GM23338 (cell line): ENCODE data around the gene SGCD. TPM values are rescaled to one million over a fixed set of nuclear protein-coding genes. Genes with fewer than 3 reads are reported as not detected.

Experiments
- ATAC-seq: fragments of 200-7000 bp; cut with Tn5 transposase; 3 replicates; pipeline ENCODE4 v1.9.1; 2020
- DNase-seq: peaks from one replicate; pipeline ENCODE4 v3.0.0-alpha.2; 2015; ENCODE audit warnings: low spot score
- H2AFZ ChIP-seq: fragments of 200-600 bp; sonication (generic); 2 replicates; pipeline ENCODE4 v1.8.0; 2016; ENCODE audit warnings: antibody characterized with exemption, mild to moderate bottlenecking, moderate library complexity
- H3F3A ChIP-seq: fragments of 200-600 bp; sonication (generic); replicated peaks from 2 replicates; pipeline ENCODE4 v1.8.0; 2017; ENCODE audit warnings: antibody characterized with exemption, mixed run types, low read depth
- H3K27ac ChIP-seq: fragments of 200-600 bp; sonication (generic); 2 replicates; pipeline ENCODE4 v1.6.1; 2016; ENCODE audit warnings: low read depth
- H3K27me3 ChIP-seq: fragments of 200-600 bp; sonication (generic); 2 replicates; pipeline ENCODE4 v1.8.0; 2016; ENCODE audit warnings: mild to moderate bottlenecking, mixed run types, moderate library complexity; ENCODE audit not compliant: insufficient read depth
- H3K36me3 ChIP-seq: fragments of 200-600 bp; sonication (generic); 2 replicates; pipeline ENCODE4 v1.8.0; 2016; ENCODE audit warnings: mild to moderate bottlenecking; ENCODE audit not compliant: insufficient read depth
- H3K4me1 ChIP-seq: fragments of 200-600 bp; sonication (generic); 2 replicates; pipeline ENCODE4 v1.8.0; 2016; ENCODE audit warnings: mild to moderate bottlenecking, moderate library complexity; ENCODE audit not compliant: insufficient read depth
- H3K4me2 ChIP-seq: fragments of 200-600 bp; sonication (generic); 2 replicates; pipeline ENCODE4 v1.7.1; 2017; ENCODE audit warnings: mixed run types
- H3K4me3 ChIP-seq: fragments of 200-600 bp; sonication (generic); 2 replicates; pipeline ENCODE4 v1.6.1; 2016; ENCODE audit warnings: mixed run types
- H3K79me2 ChIP-seq: fragments of 200-600 bp; sonication (generic); replicated peaks from 2 replicates; pipeline ENCODE4 v1.8.0; 2017; ENCODE audit warnings: mild to moderate bottlenecking; ENCODE audit not compliant: insufficient read depth
- H3K9me2 ChIP-seq: fragments of 200-600 bp; sonication (generic); 2 replicates; pipeline ENCODE4 v1.8.0; 2017; ENCODE audit not compliant: insufficient read depth
- H4K20me1 ChIP-seq: fragments of 200-600 bp; sonication (generic); replicated peaks from 2 replicates; pipeline ENCODE4 v1.8.0; 2017; ENCODE audit warnings: mild to moderate bottlenecking; ENCODE audit not compliant: insufficient read depth
- H3K27ac Mint-ChIP-seq: 2 replicates; pipeline ENCODE4 v1.8.0; 2020; ENCODE audit warnings: inconsistent platforms, mild to moderate bottlenecking, moderate library complexity, mixed read lengths
- H3K27me3 Mint-ChIP-seq: 3 replicates; pipeline ENCODE4 v1.8.0; 2022; ENCODE audit warnings: low read depth, mild to moderate bottlenecking, moderate library complexity, mixed read lengths, inconsistent platforms; ENCODE audit not compliant: insufficient read depth, poor library complexity
- H3K36me3 Mint-ChIP-seq: 3 replicates; pipeline ENCODE4 v1.8.0; 2021; ENCODE audit warnings: low read depth, mild to moderate bottlenecking, inconsistent platforms, moderate library complexity, mixed read lengths
- H3K4me1 Mint-ChIP-seq: 3 replicates; pipeline ENCODE4 v1.8.0; 2020; ENCODE audit warnings: mild to moderate bottlenecking, inconsistent platforms, mixed read lengths
- H3K4me3 Mint-ChIP-seq: 3 replicates; pipeline ENCODE4 v1.8.0; 2021; ENCODE audit warnings: moderate library complexity, mild to moderate bottlenecking, inconsistent platforms, mixed read lengths
- H3K9me3 Mint-ChIP-seq: 3 replicates; pipeline ENCODE4 v1.8.0; 2020; ENCODE audit warnings: moderate library complexity, mild to moderate bottlenecking, inconsistent platforms, mixed read lengths
- EZH2 ChIP-seq: fragments of 200-600 bp; sonication (generic); IDR thresholded peaks from one replicate; pipeline ENCODE4 v1.8.0; 2017; ENCODE audit warnings: antibody characterized with exemption, mild to moderate bottlenecking, low read depth; ENCODE audit not compliant: unreplicated experiment
- JUNB ChIP-seq: IDR thresholded peaks from one replicate; pipeline ENCODE4 v1.6.1; 2016; ENCODE audit warnings: antibody characterized with exemption; ENCODE audit not compliant: unreplicated experiment
- polyA plus RNA-seq: library from polyadenylated mRNA; unstranded; fragments of >200 nt; fragmentation: Nextera tagmentation; extraction: Ambion mirVana; gene quantifications from 2 replicates; pipeline ENCODE4 v1.2.1, GENCODE V29; 2016
- total RNA-seq: library from RNA; depleted of rRNA; stranded (reverse); fragments of >200 nt; shearing (Covaris generic); gene quantifications from 2 replicates; pipeline ENCODE4 v1.2.3, GENCODE V29; 2014
- TF ChIP-seq, protein P1 (sequence below): fragments of 250-450 bp; sonication (Bioruptor Pico); IDR thresholded peaks from 2 replicates; pipeline ENCODE4 v1.5.0; 2020; ENCODE audit warnings: mild to moderate bottlenecking, moderate library complexity
- TF ChIP-seq, protein P2 (sequence below): IDR thresholded peaks from one replicate; pipeline ENCODE4 v1.6.1; 2018; ENCODE audit warnings: antibody characterized with exemption; ENCODE audit not compliant: unreplicated experiment
- TF ChIP-seq, protein P3 (sequence below): IDR thresholded peaks from 2 replicates; pipeline ENCODE4 v1.6.1; 2016; ENCODE audit warnings: antibody characterized with exemption

Gene SGCD
- total and polyA plus RNA-seq, 2 experiments from 2014 or later: 0.03 to 0.05 TPM

DNA sequence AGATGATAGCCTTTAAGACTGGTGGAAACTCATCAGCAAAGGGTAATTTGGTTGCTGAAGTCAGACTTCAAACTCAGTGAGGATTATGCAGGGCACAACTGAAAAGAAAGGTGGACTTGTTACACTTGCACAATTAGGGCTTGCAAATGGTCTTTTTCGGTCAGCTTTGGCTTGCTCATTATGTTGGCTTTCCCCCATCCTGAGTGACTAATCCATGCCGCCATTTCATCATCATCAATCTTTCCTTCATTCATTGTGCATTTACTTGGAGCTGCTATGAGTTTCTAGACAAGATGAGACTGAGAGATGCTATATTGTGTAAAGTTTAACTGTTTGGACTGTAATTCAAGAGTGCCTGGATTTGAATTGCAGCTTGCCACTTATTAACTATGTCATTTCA, 388.3 kb downstream of the SGCD start (continued):
- TF ChIP-seq, protein P1, sequence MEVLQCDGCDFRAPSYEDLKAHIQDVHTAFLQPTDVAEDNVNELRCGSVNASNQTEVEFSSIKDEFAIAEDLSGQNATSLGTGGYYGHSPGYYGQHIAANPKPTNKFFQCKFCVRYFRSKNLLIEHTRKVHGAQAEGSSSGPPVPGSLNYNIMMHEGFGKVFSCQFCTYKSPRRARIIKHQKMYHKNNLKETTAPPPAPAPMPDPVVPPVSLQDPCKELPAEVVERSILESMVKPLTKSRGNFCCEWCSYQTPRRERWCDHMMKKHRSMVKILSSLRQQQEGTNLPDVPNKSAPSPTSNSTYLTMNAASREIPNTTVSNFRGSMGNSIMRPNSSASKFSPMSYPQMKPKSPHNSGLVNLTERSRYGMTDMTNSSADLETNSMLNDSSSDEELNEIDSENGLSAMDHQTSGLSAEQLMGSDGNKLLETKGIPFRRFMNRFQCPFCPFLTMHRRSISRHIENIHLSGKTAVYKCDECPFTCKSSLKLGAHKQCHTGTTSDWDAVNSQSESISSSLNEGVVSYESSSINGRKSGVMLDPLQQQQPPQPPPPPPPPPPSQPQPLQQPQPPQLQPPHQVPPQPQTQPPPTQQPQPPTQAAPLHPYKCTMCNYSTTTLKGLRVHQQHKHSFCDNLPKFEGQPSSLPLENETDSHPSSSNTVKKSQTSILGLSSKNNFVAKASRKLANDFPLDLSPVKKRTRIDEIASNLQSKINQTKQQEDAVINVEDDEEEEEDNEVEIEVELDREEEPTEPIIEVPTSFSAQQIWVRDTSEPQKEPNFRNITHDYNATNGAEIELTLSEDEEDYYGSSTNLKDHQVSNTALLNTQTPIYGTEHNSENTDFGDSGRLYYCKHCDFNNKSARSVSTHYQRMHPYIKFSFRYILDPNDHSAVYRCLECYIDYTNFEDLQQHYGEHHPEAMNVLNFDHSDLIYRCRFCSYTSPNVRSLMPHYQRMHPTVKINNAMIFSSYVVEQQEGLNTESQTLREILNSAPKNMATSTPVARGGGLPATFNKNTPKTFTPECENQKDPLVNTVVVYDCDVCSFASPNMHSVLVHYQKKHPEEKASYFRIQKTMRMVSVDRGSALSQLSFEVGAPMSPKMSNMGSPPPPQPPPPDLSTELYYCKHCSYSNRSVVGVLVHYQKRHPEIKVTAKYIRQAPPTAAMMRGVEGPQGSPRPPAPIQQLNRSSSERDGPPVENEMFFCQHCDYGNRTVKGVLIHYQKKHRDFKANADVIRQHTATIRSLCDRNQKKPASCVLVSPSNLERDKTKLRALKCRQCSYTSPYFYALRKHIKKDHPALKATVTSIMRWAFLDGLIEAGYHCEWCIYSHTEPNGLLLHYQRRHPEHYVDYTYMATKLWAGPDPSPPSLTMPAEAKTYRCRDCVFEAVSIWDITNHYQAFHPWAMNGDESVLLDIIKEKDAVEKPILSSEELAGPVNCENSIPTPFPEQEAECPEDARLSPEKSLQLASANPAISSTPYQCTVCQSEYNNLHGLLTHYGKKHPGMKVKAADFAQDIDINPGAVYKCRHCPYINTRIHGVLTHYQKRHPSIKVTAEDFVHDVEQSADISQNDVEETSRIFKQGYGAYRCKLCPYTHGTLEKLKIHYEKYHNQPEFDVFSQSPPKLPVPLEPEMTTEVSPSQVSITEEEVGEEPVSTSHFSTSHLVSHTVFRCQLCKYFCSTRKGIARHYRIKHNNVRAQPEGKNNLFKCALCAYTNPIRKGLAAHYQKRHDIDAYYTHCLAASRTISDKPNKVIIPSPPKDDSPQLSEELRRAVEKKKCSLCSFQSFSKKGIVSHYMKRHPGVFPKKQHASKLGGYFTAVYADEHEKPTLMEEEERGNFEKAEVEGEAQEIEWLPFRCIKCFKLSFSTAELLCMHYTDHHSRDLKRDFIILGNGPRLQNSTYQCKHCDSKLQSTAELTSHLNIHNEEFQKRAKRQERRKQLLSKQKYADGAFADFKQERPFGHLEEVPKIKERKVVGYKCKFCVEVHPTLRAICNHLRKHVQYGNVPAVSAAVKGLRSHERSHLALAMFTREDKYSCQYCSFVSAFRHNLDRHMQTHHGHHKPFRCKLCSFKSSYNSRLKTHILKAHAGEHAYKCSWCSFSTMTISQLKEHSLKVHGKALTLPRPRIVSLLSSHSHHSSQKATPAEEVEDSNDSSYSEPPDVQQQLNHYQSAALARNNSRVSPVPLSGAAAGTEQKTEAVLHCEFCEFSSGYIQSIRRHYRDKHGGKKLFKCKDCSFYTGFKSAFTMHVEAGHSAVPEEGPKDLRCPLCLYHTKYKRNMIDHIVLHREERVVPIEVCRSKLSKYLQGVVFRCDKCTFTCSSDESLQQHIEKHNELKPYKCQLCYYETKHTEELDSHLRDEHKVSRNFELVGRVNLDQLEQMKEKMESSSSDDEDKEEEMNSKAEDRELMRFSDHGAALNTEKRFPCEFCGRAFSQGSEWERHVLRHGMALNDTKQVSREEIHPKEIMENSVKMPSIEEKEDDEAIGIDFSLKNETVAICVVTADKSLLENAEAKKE: no peak

DNA sequence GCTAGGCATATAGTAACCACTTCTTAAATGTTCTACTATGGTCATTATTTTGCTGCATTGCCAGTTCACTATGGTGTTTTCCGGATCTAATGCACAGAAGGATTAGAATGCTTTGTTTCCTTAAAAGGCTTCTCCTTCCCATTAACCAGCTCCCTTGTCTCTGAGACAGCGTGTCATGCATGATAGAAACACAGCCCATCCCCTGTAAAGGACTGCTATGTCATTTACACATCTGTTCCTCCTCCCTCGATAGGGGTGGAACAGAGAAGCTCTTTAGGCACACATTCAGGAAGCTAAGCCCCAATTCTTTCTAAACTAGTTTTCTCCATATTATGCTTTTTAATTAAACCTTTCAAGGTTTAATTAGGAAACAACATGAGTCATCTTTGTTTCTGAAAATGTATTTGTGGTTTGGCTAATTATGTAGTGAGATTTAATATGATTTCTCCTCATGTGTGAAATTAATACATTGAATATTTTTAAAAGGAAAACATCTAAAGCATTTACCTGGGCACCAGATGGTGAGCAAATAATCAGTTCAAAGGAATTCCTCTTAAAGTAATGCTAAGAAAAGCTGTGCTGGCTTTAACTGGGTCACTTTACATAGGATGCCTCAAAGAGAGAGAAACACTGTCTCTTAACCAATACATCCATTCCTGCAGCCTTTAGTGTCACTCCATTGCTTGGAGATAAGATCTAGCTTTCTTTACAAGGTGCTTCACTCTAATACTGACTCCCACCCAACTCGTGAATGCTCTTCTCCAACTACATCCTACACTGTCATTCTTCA, 389.8 kb downstream of the SGCD start:
- peak; percentile 60 for ATAC-seq
- Mint-ChIP-seq H3K9me3 (no peaks in the 10 kb centered on the region), H3K27ac (peak overlapping the region; percentile 15; the same call in 1 of the 2 replicates), H3K4me1 (peaks cover 24% of the 10 kb centered on the region), H3K4me3 (no peak overlapping the region), H3K36me3 (no peaks in the 10 kb centered on the region), H3K27me3 (peaks cover 5% of the 10 kb centered on the region)
- H4K20me1 ChIP-seq: no peaks in the 10 kb centered on the region
- no peaks in the 10 kb centered on the region for H3F3A ChIP-seq
- H2AFZ ChIP-seq: no peak overlapping the region
- H3K9me2 ChIP-seq: peaks cover 15% of the 10 kb centered on the region
- H3K4me3 ChIP-seq: no peak overlapping the region
- H3K4me2 ChIP-seq: peak overlapping the region; percentile 4; the same call in 1 of the 2 replicates
- H3K79me2 ChIP-seq: no peaks in the 10 kb centered on the region
- H3K27me3 ChIP-seq: no peaks in the 10 kb centered on the region
- peak; percentile 54 for DNase-seq
- 0 out of 2 replicates have a peak overlapping the region, but pooled peaks have one; percentile 4 for H3K27ac ChIP-seq
- peaks cover 34% of the 10 kb centered on the region for H3K4me1 ChIP-seq
- H3K36me3 ChIP-seq: no peaks in the 10 kb centered on the region
- TF ChIP-seq EZH2 (no peak), JUNB (no peak)
- TF ChIP-seq, protein P2, sequence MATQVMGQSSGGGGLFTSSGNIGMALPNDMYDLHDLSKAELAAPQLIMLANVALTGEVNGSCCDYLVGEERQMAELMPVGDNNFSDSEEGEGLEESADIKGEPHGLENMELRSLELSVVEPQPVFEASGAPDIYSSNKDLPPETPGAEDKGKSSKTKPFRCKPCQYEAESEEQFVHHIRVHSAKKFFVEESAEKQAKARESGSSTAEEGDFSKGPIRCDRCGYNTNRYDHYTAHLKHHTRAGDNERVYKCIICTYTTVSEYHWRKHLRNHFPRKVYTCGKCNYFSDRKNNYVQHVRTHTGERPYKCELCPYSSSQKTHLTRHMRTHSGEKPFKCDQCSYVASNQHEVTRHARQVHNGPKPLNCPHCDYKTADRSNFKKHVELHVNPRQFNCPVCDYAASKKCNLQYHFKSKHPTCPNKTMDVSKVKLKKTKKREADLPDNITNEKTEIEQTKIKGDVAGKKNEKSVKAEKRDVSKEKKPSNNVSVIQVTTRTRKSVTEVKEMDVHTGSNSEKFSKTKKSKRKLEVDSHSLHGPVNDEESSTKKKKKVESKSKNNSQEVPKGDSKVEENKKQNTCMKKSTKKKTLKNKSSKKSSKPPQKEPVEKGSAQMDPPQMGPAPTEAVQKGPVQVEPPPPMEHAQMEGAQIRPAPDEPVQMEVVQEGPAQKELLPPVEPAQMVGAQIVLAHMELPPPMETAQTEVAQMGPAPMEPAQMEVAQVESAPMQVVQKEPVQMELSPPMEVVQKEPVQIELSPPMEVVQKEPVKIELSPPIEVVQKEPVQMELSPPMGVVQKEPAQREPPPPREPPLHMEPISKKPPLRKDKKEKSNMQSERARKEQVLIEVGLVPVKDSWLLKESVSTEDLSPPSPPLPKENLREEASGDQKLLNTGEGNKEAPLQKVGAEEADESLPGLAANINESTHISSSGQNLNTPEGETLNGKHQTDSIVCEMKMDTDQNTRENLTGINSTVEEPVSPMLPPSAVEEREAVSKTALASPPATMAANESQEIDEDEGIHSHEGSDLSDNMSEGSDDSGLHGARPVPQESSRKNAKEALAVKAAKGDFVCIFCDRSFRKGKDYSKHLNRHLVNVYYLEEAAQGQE: no peak
- TF ChIP-seq, protein P3, sequence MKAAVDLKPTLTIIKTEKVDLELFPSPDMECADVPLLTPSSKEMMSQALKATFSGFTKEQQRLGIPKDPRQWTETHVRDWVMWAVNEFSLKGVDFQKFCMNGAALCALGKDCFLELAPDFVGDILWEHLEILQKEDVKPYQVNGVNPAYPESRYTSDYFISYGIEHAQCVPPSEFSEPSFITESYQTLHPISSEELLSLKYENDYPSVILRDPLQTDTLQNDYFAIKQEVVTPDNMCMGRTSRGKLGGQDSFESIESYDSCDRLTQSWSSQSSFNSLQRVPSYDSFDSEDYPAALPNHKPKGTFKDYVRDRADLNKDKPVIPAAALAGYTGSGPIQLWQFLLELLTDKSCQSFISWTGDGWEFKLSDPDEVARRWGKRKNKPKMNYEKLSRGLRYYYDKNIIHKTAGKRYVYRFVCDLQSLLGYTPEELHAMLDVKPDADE: no peak
